Hypothalamus (tissue), 51 donors: Measurements from ENCODE around the gene DLG2.

Source experiments
- DNase-seq, 51 donors: peaks; one replicate each; lab custom pipeline; 2025; lab: John Stamatoyannopoulos, UW

DLG2 gene

GRCh38 chr11:83815736-83816135 is 1811.4 kb downstream of the DLG2 start:
- no peak for DNase-seq

GRCh38 chr11:83813296-83813695 is 1813.8 kb downstream of the DLG2 start:
- DNase-seq, result no peak

- no peak for DNase-seq
Measured at GRCh38 chr11:83809274-83809673, 1817.9 kb downstream of the DLG2 start.

- DNase-seq, result no peak
Measured at GRCh38 chr11:83801799-83802198, 1825.3 kb downstream of the DLG2 start.

- no peak for DNase-seq
Measured at GRCh38 chr11:83793310-83793709, 1833.8 kb downstream of the DLG2 start.

- DNase-seq, result no peak
Measured at GRCh38 chr11:83791557-83791956, 1835.6 kb downstream of the DLG2 start.

GRCh38 chr11:83785942-83786341 is 1841.2 kb downstream of the DLG2 start:
- DNase-seq, result no peak

GRCh38 chr11:83784419-83784818 is 1842.7 kb downstream of the DLG2 start:
- no peak for DNase-seq

GRCh38 chr11:83782329-83782728 is 1844.8 kb downstream of the DLG2 start:
- DNase-seq, result no peak

GRCh38 chr11:83779876-83780275 is 1847.3 kb downstream of the DLG2 start:
- DNase-seq, result no peak

- no peak for DNase-seq
Measured at GRCh38 chr11:83778596-83778995, 1848.5 kb downstream of the DLG2 start.

GRCh38 chr11:83773950-83774880 is 1852.9 kb downstream of the DLG2 start:
- DNase-seq, result no peak

- no peak for DNase-seq
Measured at GRCh38 chr11:83768489-83768888, 1858.7 kb downstream of the DLG2 start.

- no peak for DNase-seq
Measured at GRCh38 chr11:83766932-83767331, 1860.2 kb downstream of the DLG2 start.

- DNase-seq, result no peak
Measured at GRCh38 chr11:83764643-83765042, 1862.5 kb downstream of the DLG2 start.

- no peak for DNase-seq
Measured at GRCh38 chr11:83760932-83761331, 1866.2 kb downstream of the DLG2 start.

GRCh38 chr11:83759148-83759547 is 1868.0 kb downstream of the DLG2 start:
- no peak for DNase-seq

- no peak for DNase-seq
Measured at GRCh38 chr11:83751041-83751440, 1876.1 kb downstream of the DLG2 start.

GRCh38 chr11:83746921-83747585 is 1880.1 kb downstream of the DLG2 start:
- DNase-seq, result no peak

GRCh38 chr11:83744620-83745192 is 1882.4 kb downstream of the DLG2 start:
- no peak for DNase-seq

GRCh38 chr11:83736684-83737083 is 1890.5 kb downstream of the DLG2 start:
- no peak for DNase-seq

- DNase-seq, result no peak
Measured at GRCh38 chr11:83734120-83734519, 1893.0 kb downstream of the DLG2 start.
